Measurements from ENCODE around the gene EHF.

- TF ChIP-seq CTCF (IDR thresholded peaks at IDR 0.05) (no peak), POLR2A (IDR thresholded peaks at IDR 0.05) (no peak)
Observed at GRCh38 chr11:34616830-34617504, 3.9 kb upstream of the EHF start.

Measured in body of pancreas (tissue), 4 donors.